ENCODE measurements around the gene ZNF354C. TPM values are rescaled to one million over a fixed set of nuclear protein-coding genes. Genes with fewer than 3 reads are reported as not detected.

The ZNF354C gene
- total and polyA plus RNA-seq, 2 of the 13 experiments (the other 11 are each of a cell fraction or from before 2014, with no cell fraction given): 0.02 TPM; not detected in 1

DNA sequence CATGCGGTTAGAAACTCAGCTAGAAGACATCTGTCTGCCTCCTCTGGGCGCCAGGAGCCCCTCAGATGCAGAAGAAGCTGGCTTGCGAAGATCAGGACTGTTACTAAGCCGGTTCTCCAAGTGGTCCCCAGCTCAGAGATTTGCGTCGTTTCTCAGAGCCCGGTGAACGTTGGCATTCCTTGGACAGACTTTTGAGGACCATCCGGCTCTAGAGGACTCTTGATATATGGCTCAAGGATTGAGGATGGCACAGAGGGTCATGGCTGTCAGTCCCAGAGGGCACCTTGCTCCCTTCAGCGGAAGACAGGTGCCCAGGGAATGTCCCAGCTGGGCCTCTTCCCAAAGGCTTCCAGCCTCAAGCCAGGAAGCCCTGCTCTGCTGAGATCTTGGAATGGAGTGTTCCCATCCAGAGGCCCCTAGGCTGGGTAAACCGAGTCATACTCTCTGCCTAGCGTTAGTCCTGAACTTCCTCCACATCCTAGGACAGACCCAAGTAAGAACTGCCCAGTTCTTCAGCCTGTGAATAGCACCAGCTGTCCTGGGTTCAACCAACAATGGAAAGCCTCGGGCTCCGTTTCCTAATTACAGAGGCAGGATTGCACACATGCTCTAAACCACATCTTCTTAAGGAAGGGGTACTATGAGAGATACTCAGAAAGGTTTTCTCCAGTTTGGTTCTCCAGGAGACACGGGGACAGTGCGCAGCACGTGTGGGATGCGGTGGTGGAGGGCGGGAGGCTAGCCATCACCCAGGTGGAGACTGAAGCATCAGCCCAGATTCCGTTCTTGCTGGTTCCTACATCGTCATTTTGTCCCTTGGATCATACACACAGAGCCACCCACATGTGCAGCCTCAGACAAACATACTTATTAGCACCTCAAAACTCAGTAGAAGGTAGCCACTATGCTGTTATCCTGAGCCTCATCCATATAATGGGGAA lies 51.4 kb downstream of the ZNF354C start:
- intact Hi-C loops (cut with micrococcal nuclease; ENCODE audit: unreplicated experiment) (no loop called here), in situ Hi-C loops (cut with HindIII; ENCODE audit: extremely low pct_ligation_motif_present, low pct_unique_long_range_greater_than_20kb) (no loop called here)
- DNase-seq (ENCODE audit: low spot score) (no peak), FAIRE-seq (no peak), ATAC-seq (no peak)
- 29% methylated on average over 17 of the region's 21 CpGs for WGBS (ENCODE audit: low lambda C conversion rate)
- Histone ChIP-seq H4K20me1 (ENCODE audit: insufficient read depth, low read length) (no peaks in the 10 kb centered on the region), H3K4me3 (replicated peaks in 1 of 3; ENCODE audit: insufficient read depth in 1 of 3, low read depth in 2 of 3, low read length in 3 of 3) (no peak overlapping the region), H3K36me3 (replicated peaks in 1 of 2; ENCODE audit: control insufficient read depth in 1 of 2, insufficient read depth in 2 of 2, low read length in 2 of 2) (no peaks in the 10 kb centered on the region), H3K9me3 (ENCODE audit: low read length) (no peaks in the 10 kb centered on the region), H3K27me3 (ENCODE audit: control insufficient read depth in 1 of 2, insufficient read depth in 2 of 2, low read length in 2 of 2) (peaks cover 1 to 12% of the 10 kb centered on the region in 2 experiments; a peak in 1 of 5 replicates), H3K9ac (ENCODE audit: insufficient read depth, low read depth, low read length) (no peak overlapping the region), H3K4me1 (ENCODE audit: insufficient read depth, low read length) (no peaks in the 10 kb centered on the region), H3K4me2 (ENCODE audit: low read depth, low read length) (no peak overlapping the region), H3K27ac (ENCODE audit: extremely low read length, insufficient read depth, low read length) (no peak overlapping the region), H2AFZ (ENCODE audit: low read length) (no peak overlapping the region), H3K79me2 (ENCODE audit: insufficient read depth, low read length) (no peaks in the 10 kb centered on the region)
- CTCF ChIA-PET (ENCODE audit: low intra/inter-chr PET ratio, low total read pairs): no interaction called here
- BruUV-seq (replicated peaks): no TSS peak
- POLR2A ChIA-PET: no interaction called here
- TF ChIP-seq PAF1 (CRISPR knock-in tag; IDR thresholded peaks at IDR 0.05) (no peak), PCBP2 (optimal IDR thresholded peaks at IDR 0.05; ENCODE audit: low read depth, low read length, poor library complexity, severe bottlenecking) (no peak), BORCS8-MEF2B (CRISPR knock-in tag; IDR thresholded peaks at IDR 0.05) (no peak)
- TF ChIP-seq, protein P1, sequence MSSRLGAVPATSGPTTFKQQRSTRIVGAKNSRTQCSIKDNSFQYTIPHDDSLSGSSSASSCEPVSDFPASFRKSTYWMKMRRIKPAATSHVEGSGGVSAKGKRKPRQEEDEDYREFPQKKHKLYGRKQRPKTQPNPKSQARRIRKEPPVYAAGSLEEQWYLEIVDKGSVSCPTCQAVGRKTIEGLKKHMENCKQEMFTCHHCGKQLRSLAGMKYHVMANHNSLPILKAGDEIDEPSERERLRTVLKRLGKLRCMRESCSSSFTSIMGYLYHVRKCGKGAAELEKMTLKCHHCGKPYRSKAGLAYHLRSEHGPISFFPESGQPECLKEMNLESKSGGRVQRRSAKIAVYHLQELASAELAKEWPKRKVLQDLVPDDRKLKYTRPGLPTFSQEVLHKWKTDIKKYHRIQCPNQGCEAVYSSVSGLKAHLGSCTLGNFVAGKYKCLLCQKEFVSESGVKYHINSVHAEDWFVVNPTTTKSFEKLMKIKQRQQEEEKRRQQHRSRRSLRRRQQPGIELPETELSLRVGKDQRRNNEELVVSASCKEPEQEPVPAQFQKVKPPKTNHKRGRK (CRISPR knock-in tag; IDR thresholded peaks at IDR 0.05): no peak

All from HepG2 (cell line).